D721Med (cell line): ENCODE data around the gene IRX3.

Source experiments
- DNase-seq: peaks from one replicate; pipeline ENCODE4 v3.0.0; 2011; ENCODE audit warnings: low spot score; ENCODE audit not compliant: insufficient read length
- FAIRE-seq: peaks from 2 replicates; lab custom pipeline; 2011; peaks lifted over from hg19 to GRCh38; lab: Jason Lieb, UNC
- CTCF ChIP-seq: IDR thresholded peaks from 2 replicates; pipeline ENCODE4 v1.5.1; 2012; ENCODE audit warnings: mild to moderate bottlenecking, control low read depth; ENCODE audit not compliant: insufficient read depth; ENCODE audit errors: missing control alignments

The IRX3 gene

GRCh38 chr16:54275956-54276355, 10.6 kb downstream of the IRX3 start:
- no peak for TF ChIP-seq CTCF
- DNase-seq = no peak
- FAIRE-seq = no peak

GRCh38 chr16:54273566-54273965, 13.0 kb downstream of the IRX3 start:
- TF ChIP-seq CTCF = no peak
- no peak for FAIRE-seq

GRCh38 chr16:54270711-54271110, 15.9 kb downstream of the IRX3 start:
- no peak for TF ChIP-seq CTCF
- no peak for FAIRE-seq
- no peak for DNase-seq

More at GRCh38 chr16:54273566-54273965, 13.0 kb downstream of the IRX3 start:
- DNase-seq = no peak

GRCh38 chr16:54269461-54269860, 17.1 kb downstream of the IRX3 start:
- no peak for TF ChIP-seq CTCF
- no peak for DNase-seq
- FAIRE-seq = no peak

GRCh38 chr16:54268766-54269165, 17.8 kb downstream of the IRX3 start:
- no peak for TF ChIP-seq CTCF
- DNase-seq (no peak), FAIRE-seq (no peak)

- FAIRE-seq (no peak), DNase-seq (no peak)
- no peak for TF ChIP-seq CTCF
Observed at GRCh38 chr16:54268340-54268739, 18.2 kb downstream of the IRX3 start.

GRCh38 chr16:54266363-54266955, 20.1 kb downstream of the IRX3 start:
- FAIRE-seq (no peak), DNase-seq (no peak)
- no peak for TF ChIP-seq CTCF
